GM18511 (cell line): Measurements from ENCODE around the gene MNT.
A peak's percentile ranks its signal among the peaks of the same experiment; 100 is the strongest.

Experiments used
- ATAC-seq: cut with Tn5 transposase; IDR thresholded peaks from one replicate; pipeline ENCODE4 v1.9.1; 2021; ENCODE audit warnings: mild to moderate bottlenecking, moderate library complexity; ENCODE audit not compliant: unreplicated experiment

The MNT gene

DNA sequence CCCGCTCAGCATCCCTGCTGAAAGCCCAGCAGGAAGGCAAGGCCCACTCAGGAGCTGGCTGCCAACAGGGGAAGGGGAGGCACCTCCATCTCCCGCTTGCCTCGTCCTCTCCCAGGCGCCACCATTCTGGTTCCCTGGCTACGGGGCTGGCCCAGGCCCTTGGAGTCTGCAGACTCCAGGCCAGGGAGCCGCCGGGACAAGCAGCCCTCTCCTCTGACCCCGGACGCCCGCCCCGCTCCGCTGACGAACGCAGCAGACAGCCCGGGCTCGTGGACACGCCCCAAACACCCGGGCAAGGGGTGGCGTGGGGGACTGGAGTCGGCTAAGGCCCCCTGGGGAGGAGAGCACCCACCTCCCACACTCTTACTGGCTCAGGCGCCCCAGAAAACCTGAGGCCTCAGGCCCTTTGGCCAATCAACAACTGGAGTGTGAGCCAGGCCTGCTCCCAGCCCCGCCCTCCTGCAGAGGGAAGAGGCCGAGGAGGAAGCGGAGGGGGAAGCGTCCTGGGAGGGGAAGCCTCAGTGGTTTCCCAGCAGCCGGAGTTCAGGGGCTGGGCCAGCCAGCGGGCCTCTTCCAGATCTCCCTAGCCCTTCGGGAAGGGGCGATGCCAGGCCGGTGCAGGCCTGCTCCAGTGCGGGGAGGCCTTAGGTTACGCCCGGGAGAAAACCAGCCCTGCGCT lies 4.2 kb downstream of the MNT start:
- ATAC-seq = no peak

DNA sequence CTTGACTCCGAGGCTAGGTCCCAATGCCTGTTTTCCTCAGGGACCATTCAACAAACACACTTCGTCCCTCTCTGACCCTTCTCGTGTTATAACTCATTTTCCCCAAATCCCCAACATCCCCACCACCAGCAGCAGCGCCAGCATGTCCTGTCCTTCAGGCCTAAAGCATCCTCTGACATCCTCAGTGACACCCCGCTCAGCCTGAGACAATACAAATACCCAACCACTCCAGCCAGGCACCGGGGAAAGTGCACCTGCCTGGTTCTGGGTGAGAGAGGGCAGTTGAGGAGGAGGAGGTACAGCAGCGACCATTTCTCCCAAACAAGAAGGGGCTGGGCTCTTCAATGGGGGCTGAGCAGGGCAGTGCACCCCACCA lies 4.7 kb downstream of the MNT start:
- no peak for ATAC-seq

DNA sequence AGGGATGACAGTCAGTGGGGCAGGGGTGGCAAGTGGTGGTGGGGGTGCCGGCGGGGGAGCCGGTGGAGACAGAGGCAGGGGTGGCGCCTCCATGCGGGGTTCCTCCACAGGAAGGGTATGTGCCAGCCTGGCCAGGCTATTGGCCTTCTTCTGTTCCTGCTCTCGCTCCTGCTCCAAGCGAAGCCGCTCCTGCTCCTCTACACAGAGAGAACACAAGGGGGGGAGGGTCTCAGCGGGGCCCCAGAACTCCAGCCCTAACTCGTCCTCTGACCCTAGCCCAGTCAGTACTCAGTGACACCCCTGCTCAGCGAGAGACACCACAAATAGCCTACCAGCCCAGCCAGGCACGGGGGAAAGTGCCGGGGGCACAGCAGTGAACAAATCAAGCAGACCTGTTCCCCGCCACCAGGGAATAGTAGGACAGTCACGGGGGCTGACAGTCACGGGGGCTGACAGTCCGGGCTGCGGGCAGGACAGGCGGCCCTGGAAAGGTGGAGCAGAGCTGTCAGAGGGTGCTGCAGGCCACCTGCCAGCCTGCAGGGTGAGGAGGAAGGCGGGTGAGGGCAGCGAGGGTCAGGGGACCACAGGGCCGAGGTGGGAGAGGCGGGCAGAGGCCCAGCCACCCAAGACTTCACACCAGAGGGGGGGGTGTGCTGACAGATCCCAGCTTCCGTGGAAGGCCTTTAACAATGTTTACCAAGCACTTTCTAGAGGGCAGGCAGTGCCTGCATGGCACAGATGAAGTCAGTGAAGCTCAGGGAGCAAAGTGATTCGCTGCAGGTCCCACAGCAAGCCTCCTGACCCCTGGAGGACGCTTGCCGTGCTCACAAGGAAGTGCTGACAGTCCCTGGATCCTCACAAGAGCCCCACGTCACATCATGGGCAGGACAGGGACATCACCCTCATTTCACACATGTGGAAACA lies 5.3 kb downstream of the MNT start:
- ATAC-seq = no peak

DNA sequence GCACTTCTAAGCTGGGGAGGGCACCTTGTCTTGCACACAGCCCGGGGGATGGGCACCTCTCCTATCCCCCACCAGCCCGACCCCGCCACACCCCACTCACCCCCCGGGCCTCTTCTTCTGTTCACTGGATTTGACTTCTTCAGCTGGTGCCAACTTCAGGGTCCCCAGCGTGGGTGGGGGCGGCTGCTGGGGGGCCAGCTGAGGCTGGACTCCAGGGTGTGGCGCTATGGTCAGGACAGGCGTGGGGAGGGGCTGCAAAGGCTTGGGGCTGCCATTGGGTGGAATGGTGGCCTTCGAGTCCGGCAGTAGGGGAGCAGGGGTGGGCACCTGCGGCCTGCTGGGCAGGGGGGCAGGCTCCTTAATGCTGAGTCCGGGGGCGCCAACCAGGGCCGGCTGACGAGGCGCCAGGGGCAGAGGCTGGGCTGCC lies 6.1 kb downstream of the MNT start:
- ATAC-seq = no peak

DNA sequence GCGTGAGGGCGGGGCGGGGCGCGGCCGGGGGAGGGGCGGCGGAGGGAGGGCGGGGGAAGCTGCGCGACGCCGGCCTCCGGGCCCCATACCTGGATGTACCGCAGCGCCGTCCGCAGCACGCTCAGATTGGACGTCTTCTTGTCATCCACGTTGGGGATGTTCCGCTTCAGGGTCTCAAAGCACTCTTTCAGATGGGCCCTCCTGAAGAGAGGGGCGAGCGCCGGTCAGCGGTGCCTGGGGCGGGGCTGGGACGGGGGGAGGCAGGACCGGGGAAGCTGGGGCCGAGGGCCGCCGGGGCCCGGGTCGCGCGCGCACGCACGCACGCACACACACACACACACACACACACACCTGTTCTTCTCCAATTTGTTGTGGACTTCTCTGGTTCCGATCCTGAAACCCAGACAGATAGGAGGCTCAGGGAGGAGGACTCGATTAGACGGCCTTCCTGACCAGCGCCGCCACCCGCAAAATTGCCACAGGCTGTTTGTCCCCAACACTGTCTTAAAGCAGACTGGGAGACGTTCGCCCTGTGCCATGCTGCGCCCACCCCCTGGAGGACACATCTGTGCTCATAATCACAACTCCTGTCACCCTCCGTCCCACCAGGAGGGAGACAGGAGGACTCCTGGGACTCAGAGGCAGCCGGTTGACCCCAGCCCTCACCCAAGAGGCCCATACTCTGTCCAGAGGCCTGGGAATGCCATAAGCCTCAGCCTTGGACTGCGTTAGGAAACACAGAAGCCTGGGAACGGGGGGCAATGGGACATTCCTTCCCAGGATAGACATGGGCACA lies 6.7 kb downstream of the MNT start:
- ATAC-seq = no peak

GRCh38 chr17:2393174-2393953 lies 7.5 kb downstream of the MNT start:
- peak; percentile 43 for ATAC-seq

GRCh38 chr17:2392252-2393173 lies 8.3 kb downstream of the MNT start:
- peak; percentile 64 for ATAC-seq

GRCh38 chr17:2391597-2392251 lies 9.1 kb downstream of the MNT start:
- ATAC-seq = no peak

GRCh38 chr17:2390199-2390836 lies 10.5 kb downstream of the MNT start:
- ATAC-seq = no peak

- no peak for ATAC-seq
These were observed 12.2 kb downstream of the MNT start for GRCh38 chr17:2388683-2389055.

DNA sequence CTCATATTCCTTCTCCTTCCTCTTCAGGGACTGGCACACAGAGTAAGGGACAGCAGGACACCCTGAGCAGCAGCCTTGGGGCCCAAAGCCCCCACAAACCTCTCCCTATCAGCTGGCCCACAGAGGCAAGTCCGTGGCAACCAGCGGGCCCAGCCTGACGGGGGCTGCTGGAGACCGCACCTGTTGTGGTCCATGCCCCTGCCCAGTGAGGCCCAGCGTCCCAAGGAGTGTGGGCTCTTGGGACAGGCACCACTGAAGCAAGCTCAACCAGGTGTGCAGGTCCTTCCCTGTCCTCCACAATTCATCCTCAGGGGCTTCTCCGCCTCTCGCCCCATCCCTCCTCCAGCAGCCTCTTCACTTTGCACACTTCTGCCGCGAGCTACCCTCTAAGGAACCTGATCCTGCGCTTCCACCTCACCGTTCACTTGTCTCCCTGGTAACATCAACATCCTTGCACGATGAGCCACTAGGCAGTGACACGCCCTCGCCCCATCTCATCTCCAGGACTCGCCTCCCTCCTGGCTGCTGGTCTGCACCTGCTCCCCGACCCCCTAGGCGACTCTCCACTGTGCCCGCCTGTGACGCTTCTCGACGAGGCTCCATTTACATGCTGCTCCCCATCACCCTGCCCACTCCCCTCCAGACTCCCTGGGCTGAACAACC lies 12.7 kb downstream of the MNT start:
- ATAC-seq = no peak

DNA sequence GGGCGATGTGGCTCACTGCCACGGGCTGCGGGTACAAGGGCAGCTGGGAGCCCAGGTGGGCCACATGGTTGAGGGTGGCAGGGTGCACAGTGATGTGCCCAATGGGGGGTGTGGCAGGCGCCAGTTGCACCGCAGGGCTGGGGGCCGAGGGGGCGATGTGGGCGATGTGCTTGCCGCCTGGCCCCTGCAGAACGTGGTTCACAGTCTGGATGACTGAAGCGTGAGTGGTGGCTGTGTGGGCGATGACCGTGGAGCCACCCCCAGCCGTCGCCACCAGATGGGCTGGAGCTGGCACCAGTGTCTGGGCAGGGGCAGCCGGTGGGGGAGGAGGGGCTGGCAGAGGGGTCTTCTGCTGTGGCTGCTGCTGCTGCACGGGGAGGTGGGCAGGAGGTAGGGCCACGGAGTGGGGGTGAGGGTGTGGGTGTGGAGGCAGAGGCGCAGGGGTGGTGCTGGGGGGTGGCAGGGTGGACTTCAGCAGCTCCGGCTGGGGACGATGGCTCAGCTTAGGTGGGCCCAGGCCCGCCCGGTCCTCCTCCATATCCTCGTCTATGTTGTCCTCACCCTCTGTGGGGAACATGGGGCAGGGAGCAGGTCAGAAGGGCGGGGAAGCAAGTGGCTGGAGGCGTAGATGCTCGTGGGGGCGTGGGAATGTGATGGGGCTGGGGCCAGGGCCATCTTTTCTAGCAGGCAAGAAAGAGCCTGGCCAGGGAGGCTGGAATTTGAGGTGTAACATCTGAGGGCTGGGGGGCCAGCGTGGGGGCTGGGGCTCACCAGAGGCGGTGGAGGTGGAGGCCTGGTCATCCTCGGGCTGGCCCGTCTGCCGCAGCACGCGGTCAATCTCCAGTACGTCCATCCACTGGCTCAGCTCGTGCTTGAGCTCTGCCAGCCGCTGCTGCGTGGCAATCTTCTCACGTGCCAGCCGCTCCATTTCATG lies 13.5 kb downstream of the MNT start:
- ATAC-seq = no peak

GRCh38 chr17:2386400-2387085 lies 14.3 kb downstream of the MNT start:
- no peak for ATAC-seq

GRCh38 chr17:2385240-2386210 lies 15.3 kb downstream of the MNT start:
- no peak for ATAC-seq

DNA sequence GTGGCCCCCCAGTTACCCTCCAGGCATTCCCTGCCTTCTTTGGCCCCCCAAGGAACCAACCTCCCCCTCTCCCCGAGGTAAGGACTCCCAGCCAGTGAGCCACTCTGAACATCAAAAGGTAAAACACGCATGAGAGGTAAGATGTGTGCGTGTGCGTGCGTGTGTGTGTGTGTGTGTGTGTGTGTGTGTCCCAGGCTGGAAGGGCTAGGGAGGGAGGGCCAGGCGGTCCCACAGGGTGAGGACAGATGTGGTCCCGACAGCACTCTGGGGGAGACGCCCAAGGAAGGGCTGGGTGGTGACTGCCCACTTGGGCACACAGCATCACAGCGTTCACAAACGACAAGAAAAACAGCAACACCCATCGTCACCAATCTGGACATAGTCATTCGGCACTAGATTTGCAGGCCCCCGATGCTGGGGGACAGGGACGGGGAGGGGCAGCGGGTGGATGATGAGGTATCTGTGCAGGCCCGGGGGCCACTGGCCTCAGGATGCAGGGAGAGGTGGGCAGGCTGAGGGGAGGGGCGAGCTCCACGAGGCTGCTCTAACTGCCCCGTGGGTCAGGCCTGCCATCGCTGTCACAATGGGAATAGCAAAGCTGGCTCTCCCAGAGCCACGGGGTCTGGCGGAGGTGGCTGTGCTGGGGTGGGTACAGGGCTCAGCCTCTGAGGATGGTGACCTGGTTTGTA lies 16.3 kb downstream of the MNT start:
- ATAC-seq = no peak
